Keratinocyte (primary cell): ENCODE data around the gene E2F6. TPM values are rescaled to one million over a fixed set of nuclear protein-coding genes. Genes with fewer than 3 reads are reported as not detected.

ENCODE experiments used
- DNase-seq: peaks from one replicate; pipeline ENCODE4 v3.0.0-alpha.2; 2011; ENCODE audit warnings: low read depth, missing footprints, low spot score
- FAIRE-seq: peaks from 2 replicates; lab custom pipeline; 2011; peaks lifted over from hg19 to GRCh38; lab: Jason Lieb, UNC
- H2AFZ ChIP-seq: 2 replicates; pipeline ENCODE4 v1.6.0; 2012; ENCODE audit warnings: low read length, control low read depth, inconsistent platforms; ENCODE audit not compliant: control insufficient read depth
- H3K27ac ChIP-seq: 2 replicates; pipeline ENCODE4 v1.5.1; 2011; ENCODE audit warnings: low read length; ENCODE audit not compliant: control insufficient read depth, insufficient read depth
- H3K27me3 ChIP-seq: 3 replicates; pipeline ENCODE4 v1.6.0; 2011; ENCODE audit warnings: low read length; ENCODE audit not compliant: control insufficient read depth, insufficient read depth; ENCODE audit errors: extremely low read depth
- H3K36me3 ChIP-seq, 2 experiments: 2 replicates in 1 of 2; 3 replicates in 1 of 2; pipeline ENCODE4 v1.5.1; 2011; ENCODE audit warnings: low read length in 2 of 2, mild to moderate bottlenecking in 1 of 2; ENCODE audit not compliant: control insufficient read depth in 2 of 2, insufficient read depth in 2 of 2; ENCODE audit errors: extremely low read depth in 1 of 2
- H3K4me1 ChIP-seq: 3 replicates; pipeline ENCODE4 v1.5.1; 2011; ENCODE audit warnings: low read length; ENCODE audit not compliant: control insufficient read depth, insufficient read depth; ENCODE audit errors: extremely low read depth
- H3K4me2 ChIP-seq: 3 replicates; pipeline ENCODE4 v1.6.0; 2011; ENCODE audit warnings: low read depth, low read length; ENCODE audit not compliant: control insufficient read depth, insufficient read depth; ENCODE audit errors: extremely low read depth
- H3K4me3 ChIP-seq, 3 experiments: fragments of 200-600 bp in 1 of 3; sonication (generic) in 1 of 3; 2 replicates in 2 of 3; 3 replicates in 1 of 3; pipeline ENCODE4 v1.5.1; 2011 to 2016; ENCODE audit warnings: low read length in 3 of 3, mild to moderate bottlenecking in 3 of 3, control low read depth in 2 of 3, inconsistent platforms in 1 of 3, low read depth in 1 of 3, mixed read lengths in 1 of 3, mixed run types in 1 of 3, moderate library complexity in 1 of 3; ENCODE audit not compliant: control insufficient read depth in 2 of 3, insufficient read depth in 2 of 3; ENCODE audit errors: extremely low read depth in 1 of 3
- H3K79me2 ChIP-seq: 2 replicates; pipeline ENCODE4 v1.6.0; 2012; ENCODE audit warnings: low read length; ENCODE audit not compliant: control insufficient read depth, insufficient read depth
- H3K9ac ChIP-seq: 3 replicates; pipeline ENCODE4 v1.6.0; 2011; ENCODE audit warnings: low read length; ENCODE audit not compliant: control insufficient read depth, insufficient read depth; ENCODE audit errors: extremely low read depth
- H3K9me1 ChIP-seq: 3 replicates; pipeline ENCODE4 v1.6.0; 2011; ENCODE audit warnings: low read length; ENCODE audit not compliant: control insufficient read depth, insufficient read depth; ENCODE audit errors: extremely low read depth
- H3K9me3 ChIP-seq: 2 replicates; pipeline ENCODE4 v1.5.1; 2012; ENCODE audit warnings: low read depth, low read length; ENCODE audit not compliant: control insufficient read depth
- H4K20me1 ChIP-seq: 3 replicates; pipeline ENCODE4 v1.6.0; 2011; ENCODE audit warnings: low read length; ENCODE audit not compliant: control insufficient read depth, insufficient read depth; ENCODE audit errors: extremely low read depth
- CTCF ChIP-seq, 3 experiments: IDR thresholded peaks in 1 of 3; conservative IDR thresholded peaks in 1 of 3; optimal IDR thresholded peaks in 1 of 3; 2 replicates in 2 of 3; 3 replicates in 1 of 3; pipeline versions ENCODE3 to v1.5.1; 2011; ENCODE audit warnings: low read length in 3 of 3, mild to moderate bottlenecking in 3 of 3, moderate library complexity in 2 of 3, control low read depth in 1 of 3, inconsistent platforms in 1 of 3; ENCODE audit not compliant: insufficient read depth in 2 of 3; ENCODE audit errors: extremely low read depth in 1 of 3
- EZH2 ChIP-seq: IDR thresholded peaks from one replicate; pipeline ENCODE4 v1.6.1; 2012; ENCODE audit warnings: inconsistent platforms, mild to moderate bottlenecking, low read length, moderate library complexity
- dilution Hi-C: fragments of 300-500 bp; cut with MboI; formaldehyde crosslinking; loops from one replicate; pipeline ENCODE4 v1.7.0; 2020; ENCODE audit warnings: low sequenced_read_pairs; ENCODE audit not compliant: extremely low pct_ligation_motif_present
- polyA plus RNA-seq, 5 experiments: library from polyadenylated mRNA; depleted of rRNA in 3 of 5; stranded (reverse) in 3 of 5; stranded (forward) in 1 of 5; unstranded in 1 of 5; fragments of >200 nt; gene quantifications; 1 replicate in 1 of 5; 2 replicates in 3 of 5; 3 replicates in 1 of 5; pipeline versions ENCODE4 v1.2.1 to v1.2.3, GENCODE V29; 2011 to 2012; ENCODE audit warnings: missing spikeins in 2 of 5, low read depth in 1 of 5, low replicate concordance in 1 of 5

E2F6 gene
- polyA plus RNA-seq, 1 donor (not counting 4 experiments of a cell fraction or from before 2014, with no cell fraction given): 13.8 TPM

- no peaks in the 10 kb centered on the region for H4K20me1 ChIP-seq
- no peak for DNase-seq
Measured at GRCh38 chr2:11514904-11515303, 48.9 kb upstream of the E2F6 start.

GRCh38 chr2:11514081-11514730, 48.2 kb upstream of the E2F6 start:
- H3K4me2 ChIP-seq: no peak overlapping the region
- H4K20me1 ChIP-seq: no peaks in the 10 kb centered on the region
- H3K27me3 ChIP-seq: peaks cover 21% of the 10 kb centered on the region
- H3K9me3 ChIP-seq: no peaks in the 10 kb centered on the region
- no peak overlapping the region for H3K9ac ChIP-seq
- no peaks in the 10 kb centered on the region for H3K9me1 ChIP-seq
- dilution Hi-C loops: no loop called here
- no peak overlapping the region for H3K4me3 ChIP-seq
- FAIRE-seq (no peak), DNase-seq (no peak)
- no peaks in the 10 kb centered on the region for H3K79me2 ChIP-seq
- no peaks in the 10 kb centered on the region for H3K36me3 ChIP-seq
- no peaks in the 10 kb centered on the region for H3K4me1 ChIP-seq
- no peak for TF ChIP-seq EZH2
- TF ChIP-seq CTCF (optimal IDR thresholded peaks at IDR 0.05 in 1 of 3, IDR thresholded peaks at IDR 0.05 in 1 of 3, conservative IDR thresholded peaks at IDR 0.05 in 1 of 3; ENCODE audit: extremely low read depth in 1 of 3, insufficient read depth in 2 of 3, low read length in 3 of 3): no peak
- no peak overlapping the region for H3K27ac ChIP-seq
- no peak overlapping the region for H2AFZ ChIP-seq

More at GRCh38 chr2:11514904-11515303, 48.9 kb upstream of the E2F6 start:
- Histone ChIP-seq H3K9me3 (no peaks in the 10 kb centered on the region), H2AFZ (no peak overlapping the region), H3K9ac (no peak overlapping the region), H3K27me3 (peaks cover 21% of the 10 kb centered on the region), H3K36me3 (no peaks in the 10 kb centered on the region), H3K9me1 (no peaks in the 10 kb centered on the region), H3K4me3 (no peak overlapping the region), H3K79me2 (no peaks in the 10 kb centered on the region), H3K27ac (no peak overlapping the region), H3K4me1 (no peaks in the 10 kb centered on the region), H3K4me2 (no peak overlapping the region)
- TF ChIP-seq EZH2: no peak
- no peak for TF ChIP-seq CTCF (optimal IDR thresholded peaks at IDR 0.05 in 1 of 3, IDR thresholded peaks at IDR 0.05 in 1 of 3, conservative IDR thresholded peaks at IDR 0.05 in 1 of 3; ENCODE audit: extremely low read depth in 1 of 3, insufficient read depth in 2 of 3, low read length in 3 of 3)
- dilution Hi-C loops: no loop called here
- FAIRE-seq: no peak
